PC-3 (cell line): ENCODE measurements around the gene CHD6.

Experiments used
- EZH2 ChIP-seq: fragments of 300-600 bp; sonication (generic); IDR thresholded peaks from one replicate; pipeline ENCODE4 v1.6.1; 2017; ENCODE audit warnings: antibody characterized with exemption, mild to moderate bottlenecking, low read length; ENCODE audit not compliant: unreplicated experiment
- EZH2phosphoT487 ChIP-seq: fragments of 300-600 bp; sonication (generic); IDR thresholded peaks from 2 replicates; pipeline ENCODE4 v1.6.1; 2018; ENCODE audit warnings: mild to moderate bottlenecking, antibody characterized with exemption, low read length, borderline replicate concordance
- TF ChIP-seq, protein P1 (sequence below): fragments of 300-600 bp; sonication (generic); conservative IDR thresholded peaks from 2 replicates; pipeline ENCODE4 v1.5.1; 2017; ENCODE audit warnings: antibody characterized with exemption, low read depth, mild to moderate bottlenecking, low read length

GRCh38 chr20:41387444-41387851, 230.7 kb downstream of the CHD6 start:
- TF ChIP-seq, protein P1, sequence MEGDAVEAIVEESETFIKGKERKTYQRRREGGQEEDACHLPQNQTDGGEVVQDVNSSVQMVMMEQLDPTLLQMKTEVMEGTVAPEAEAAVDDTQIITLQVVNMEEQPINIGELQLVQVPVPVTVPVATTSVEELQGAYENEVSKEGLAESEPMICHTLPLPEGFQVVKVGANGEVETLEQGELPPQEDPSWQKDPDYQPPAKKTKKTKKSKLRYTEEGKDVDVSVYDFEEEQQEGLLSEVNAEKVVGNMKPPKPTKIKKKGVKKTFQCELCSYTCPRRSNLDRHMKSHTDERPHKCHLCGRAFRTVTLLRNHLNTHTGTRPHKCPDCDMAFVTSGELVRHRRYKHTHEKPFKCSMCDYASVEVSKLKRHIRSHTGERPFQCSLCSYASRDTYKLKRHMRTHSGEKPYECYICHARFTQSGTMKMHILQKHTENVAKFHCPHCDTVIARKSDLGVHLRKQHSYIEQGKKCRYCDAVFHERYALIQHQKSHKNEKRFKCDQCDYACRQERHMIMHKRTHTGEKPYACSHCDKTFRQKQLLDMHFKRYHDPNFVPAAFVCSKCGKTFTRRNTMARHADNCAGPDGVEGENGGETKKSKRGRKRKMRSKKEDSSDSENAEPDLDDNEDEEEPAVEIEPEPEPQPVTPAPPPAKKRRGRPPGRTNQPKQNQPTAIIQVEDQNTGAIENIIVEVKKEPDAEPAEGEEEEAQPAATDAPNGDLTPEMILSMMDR = no peak
- TF ChIP-seq EZH2 = no peak
- TF ChIP-seq EZH2phosphoT487 = no peak
